Activated CD8-positive, alpha-beta memory T cell treated with anti-CD3 and anti-CD28 coated beads, Interleukin-2, amount 50 U/mL, for 24 hours (primary cell): ENCODE measurements around the gene SLX4.

Experiments
- DNase-seq: peaks from one replicate; pipeline ENCODE4 v3.0.0-alpha.2; 2020; ENCODE audit errors: extremely low read depth

The SLX4 gene

DNA sequence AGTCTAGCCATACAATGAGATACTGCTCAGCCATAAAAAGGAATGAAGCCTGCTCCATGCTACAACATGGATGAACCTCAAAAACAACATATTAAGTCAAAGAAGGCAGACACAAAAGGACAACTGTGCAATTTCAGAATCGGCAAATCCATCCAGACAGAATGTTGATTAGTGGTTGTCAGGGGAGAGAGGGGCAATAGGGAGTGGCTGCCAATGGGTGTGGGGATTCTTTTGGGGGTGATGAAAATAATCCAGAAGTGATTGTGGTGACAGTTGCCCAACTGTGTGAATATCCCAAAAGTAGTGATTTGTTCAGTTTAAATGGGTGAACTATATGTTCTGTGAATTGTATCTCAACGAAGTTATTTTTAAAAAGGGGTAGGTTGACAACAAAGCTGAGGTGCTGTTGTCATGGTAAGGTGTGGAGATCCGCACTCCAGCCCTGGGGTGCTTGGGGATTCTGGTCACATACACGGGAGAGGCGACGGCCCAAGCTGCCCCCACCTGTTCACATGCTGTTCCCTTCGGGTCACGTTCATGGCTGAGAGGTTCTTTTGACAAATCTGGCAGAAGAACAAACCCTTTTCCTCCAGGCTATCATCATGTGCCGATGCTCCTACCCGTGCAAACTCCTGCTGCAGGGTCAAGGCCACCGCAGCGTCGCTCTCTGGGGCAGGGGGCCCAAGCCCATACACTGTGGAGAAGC lies 9.6 kb downstream of the SLX4 start:
- DNase-seq, result no peak

DNA sequence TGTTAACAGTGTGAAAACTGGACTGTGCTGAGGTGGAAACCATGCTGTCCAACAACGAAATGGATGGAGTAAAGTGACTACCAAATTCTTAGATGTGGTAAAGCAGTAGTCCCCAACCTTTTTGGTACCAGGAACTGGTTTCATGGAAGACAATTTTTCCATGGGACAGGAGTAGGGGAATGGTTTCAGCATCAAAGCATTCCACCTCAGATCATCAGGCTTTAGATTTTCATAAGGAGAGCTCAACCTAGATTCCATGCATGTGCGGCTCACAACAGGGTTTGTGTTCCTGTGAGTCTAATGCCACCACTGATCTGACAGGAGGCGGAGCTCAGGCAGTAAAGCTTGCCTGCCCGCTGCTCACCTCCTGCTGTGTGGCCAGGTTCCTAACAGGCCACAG lies 11.5 kb downstream of the SLX4 start:
- DNase-seq, result no peak

DNA sequence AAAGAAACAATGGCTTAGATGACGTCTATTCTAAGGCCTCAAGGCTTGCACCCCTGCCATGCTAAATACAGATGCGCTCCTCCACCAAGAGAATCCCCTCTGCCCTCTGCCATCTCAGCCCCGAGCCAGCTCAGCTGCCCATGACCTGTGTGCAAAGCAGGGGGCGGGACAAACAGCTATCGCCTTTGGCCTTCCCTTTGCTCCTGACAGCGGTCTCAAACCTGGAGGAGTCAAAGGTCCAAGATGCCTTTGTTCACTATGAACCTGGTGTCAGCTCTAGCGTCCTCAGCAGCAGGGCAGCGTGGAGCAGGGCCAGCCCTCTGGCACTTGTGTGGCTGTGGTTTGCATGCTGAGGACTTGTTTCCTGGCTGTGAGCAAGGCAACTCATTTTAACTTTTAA lies 12.3 kb downstream of the SLX4 start:
- no peak for DNase-seq

DNA sequence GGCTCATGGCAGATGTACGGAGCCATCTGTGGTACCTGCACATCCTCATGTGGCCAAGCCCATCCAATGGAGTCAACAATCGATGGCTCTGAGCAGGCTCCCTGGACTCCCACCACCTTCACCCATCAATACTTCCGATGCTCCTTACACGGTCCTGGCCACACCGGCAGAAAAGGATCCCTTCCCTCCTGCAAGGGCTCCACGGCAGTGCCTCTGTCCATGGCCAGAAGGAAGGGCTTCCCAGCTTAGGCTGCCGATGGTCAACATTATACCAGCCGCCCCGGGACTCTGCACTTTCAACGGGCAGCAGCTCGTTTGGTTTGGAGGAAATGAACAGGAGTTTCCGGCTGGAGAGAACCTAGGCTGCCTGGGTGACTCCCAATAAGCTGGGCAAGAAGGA lies 13.2 kb downstream of the SLX4 start:
- DNase-seq, result no peak

DNA sequence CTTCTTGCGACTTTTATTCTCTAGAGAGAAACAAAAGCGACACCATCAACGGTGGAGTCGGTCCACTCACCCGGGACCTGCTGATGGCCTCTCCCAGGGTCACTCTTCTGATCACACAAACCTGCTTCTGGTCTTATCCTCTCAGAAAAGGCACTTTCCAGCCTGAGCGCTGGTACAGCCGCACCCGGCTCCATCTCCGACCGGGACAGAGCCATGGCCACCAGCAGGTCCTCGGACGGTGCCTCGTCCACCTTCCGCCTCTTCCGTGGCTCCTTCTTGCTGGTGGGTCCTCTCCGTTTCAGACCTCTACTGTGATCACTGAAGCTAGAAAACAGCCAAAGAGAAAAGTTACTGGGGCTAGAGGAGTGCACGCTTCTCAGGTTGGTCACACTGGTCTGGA lies 13.7 kb downstream of the SLX4 start:
- DNase-seq, result no peak

DNA sequence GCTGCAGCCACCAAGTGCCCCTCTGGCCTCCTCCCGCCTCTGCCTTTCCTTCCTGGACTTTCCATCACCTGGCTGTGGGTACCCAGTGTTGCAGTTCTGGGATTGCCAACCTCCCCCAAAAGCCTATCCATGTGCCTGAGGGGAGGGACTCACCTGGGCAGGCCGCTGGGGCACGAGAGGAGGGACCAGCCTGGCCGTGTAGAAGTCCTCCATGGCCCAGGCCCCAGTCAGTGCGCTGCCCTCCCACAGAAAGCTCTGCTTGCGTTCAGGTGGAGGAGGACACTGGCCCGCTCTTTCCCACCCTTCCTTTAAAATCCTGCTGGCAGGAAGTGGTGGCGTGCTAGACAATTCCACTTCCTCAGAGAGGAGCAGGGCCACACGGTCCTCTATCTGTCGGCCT lies 14.2 kb downstream of the SLX4 start:
- no peak for DNase-seq

DNA sequence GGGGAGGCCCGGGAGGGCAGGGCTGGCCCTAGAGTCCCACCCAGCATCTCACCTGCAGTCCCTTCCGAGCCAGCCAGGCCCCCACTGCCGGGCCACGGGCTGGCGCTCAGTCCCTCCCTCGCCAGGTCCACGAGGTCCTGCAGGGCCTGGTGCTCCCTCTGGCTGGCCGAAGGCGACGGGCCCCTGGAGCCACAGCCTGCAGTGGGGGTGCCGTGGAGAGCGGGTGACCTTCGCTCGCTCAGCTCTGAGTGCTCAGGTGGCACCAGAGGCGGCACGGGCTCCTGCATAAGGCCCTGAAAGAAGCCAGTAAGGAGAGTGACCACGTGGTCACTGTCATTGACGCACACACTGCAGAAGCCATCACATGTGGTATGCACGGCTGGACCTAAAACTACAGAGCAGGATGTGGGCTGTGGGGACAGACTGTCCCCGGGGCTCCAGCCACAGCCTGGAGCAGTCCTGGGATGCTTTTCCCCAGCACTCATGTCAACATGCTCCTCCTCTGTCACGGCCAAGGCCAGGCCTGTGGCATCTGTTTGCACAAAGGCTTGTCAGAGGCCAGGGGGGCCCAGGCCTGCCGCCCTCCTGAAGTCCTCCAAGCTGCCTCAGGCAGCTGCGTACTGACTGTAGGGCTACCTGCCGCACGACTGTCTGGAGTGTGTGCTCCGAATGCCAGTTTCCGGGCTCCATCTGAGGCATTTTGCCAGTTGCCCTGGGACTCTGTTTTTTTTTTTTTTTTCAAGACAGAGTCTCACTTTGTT lies 15.1 kb downstream of the SLX4 start:
- no peak for DNase-seq

DNA sequence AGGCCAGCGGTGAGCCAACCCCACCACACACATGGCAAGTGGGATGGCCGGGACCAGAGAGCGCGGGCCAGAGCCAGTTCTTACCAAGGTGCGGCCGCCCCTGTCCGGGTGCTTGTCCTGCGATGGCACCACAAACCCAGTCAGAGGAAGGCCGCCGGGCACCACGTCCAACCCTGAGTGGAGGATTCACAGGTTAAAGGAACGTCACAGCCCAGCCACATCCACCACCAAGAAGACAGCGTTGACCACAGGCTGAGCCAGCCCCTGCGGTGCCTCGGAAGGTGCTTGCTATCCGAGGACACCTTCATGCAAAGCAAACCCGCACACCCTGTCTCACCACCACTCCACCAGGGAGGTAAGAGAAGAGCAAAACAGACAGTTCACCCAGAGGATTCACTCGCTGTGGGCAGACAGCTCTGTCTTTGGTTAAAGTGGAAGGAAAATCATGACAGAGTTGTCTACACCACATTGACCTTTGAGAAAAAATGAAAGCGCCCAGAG lies 15.8 kb downstream of the SLX4 start:
- no peak for DNase-seq

DNA sequence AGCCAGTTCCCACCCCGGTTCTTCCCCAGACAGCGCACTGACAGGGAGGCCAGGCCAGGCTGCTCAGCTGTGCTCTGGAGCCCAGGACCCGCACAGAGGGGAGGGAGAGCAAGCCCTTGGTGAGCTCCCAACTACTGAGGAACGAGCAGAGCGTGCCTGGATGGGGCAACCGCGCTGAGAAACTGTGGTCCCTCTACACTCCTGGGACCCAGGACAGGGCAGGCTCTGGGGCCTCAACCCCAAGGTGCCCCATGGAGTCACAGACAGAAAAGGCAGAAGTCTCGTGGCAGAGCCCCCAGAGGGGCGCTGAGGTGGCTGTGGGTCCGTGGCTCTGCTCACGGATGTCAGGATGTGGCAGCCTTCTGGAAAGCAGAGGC lies 16.3 kb downstream of the SLX4 start:
- DNase-seq, result no peak

DNA sequence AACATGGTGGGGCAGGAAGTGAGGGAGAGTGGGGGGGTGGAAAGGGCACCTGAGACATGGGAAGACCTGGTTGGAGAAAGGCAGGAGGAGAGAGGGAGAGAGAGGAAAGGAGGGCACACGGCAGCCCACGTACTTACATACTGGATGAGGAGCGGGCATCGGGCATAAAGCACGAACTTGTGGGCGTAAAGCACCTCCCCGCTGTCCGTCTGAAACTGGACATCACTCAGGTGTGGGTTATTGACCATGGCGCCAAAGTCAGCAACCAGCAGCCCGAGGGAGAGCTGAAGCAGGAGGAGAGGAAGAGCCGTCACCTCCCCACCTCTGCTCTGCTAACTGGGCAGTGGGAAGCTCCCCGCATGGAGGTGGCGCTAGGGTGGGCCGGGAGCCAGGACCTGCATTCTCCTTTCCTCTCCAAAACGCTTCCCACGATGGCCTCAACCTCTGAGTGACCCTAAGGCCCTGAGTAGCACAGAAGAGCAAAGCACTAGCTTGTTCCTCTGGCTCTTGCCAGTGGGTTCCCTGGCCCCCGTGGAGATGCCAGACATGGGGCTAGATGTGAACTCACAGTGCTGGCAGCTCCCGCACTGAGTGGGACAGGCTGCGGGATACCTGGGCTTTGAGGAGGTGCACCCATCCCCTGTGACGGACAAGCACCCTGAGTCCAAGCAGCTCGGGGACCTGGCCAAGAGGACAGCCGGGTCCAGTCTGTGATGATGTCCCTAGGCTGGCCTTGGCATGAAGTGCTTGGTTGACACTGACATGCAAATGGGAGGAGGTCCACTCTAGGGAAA lies 16.9 kb downstream of the SLX4 start:
- no peak for DNase-seq

DNA sequence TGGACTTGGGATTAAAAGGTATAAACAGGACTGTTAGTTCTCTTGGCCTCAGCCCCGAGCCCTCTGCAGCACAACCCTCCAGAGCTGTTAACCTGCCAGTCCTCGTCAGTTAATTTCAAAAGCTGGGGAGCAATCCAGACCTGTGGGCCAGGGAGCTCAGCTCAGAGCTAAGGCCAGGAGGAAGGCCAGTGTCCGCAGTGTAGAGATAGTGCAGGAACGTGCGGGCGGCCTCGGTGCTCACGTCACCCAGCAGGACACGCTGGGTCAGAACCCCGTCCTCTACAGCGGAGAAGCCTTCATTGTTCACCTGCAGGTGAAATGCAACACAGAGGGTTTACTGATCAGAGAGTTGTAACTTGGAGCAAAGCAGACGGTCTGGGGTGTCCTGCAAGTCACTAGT lies 18.8 kb downstream of the SLX4 start:
- DNase-seq, result no peak

DNA sequence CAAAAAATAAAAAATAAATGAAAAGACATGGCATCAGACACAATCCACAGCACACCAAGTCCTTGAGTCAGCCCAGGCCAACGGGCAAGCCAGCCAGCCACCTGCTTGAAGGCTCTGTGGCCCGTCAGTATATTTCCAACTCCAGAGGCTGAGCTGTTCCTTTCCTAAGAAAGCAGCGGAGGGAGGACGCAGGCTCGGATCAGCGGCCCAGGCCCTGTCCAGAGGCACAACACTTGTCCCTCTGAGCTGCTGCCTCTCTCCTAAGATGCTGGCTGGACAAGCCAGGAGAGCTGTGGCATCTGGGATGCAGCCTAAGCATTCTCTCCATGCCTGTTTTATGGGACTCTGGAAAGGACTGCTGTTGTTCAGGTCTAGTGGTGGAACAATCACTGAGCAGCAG lies 19.4 kb downstream of the SLX4 start:
- no peak for DNase-seq

DNA sequence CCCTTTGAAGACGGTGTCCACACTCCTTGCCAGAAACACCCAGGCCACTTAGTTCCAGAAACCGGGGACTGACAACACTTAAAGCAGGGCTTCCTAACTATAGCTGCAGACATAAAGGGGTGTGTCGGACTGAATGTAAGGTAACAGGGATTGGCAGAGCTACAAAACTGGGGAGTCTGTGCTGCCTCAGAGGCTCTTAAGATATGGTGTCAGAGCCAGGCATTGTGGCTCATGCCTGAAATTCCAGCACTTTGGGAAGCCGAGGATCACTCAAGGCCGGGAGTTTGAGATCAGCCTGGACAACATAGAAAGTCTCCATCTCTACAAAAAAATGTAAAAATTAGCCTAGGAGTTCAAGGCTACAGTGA lies 20.0 kb downstream of the SLX4 start:
- no peak for DNase-seq

DNA sequence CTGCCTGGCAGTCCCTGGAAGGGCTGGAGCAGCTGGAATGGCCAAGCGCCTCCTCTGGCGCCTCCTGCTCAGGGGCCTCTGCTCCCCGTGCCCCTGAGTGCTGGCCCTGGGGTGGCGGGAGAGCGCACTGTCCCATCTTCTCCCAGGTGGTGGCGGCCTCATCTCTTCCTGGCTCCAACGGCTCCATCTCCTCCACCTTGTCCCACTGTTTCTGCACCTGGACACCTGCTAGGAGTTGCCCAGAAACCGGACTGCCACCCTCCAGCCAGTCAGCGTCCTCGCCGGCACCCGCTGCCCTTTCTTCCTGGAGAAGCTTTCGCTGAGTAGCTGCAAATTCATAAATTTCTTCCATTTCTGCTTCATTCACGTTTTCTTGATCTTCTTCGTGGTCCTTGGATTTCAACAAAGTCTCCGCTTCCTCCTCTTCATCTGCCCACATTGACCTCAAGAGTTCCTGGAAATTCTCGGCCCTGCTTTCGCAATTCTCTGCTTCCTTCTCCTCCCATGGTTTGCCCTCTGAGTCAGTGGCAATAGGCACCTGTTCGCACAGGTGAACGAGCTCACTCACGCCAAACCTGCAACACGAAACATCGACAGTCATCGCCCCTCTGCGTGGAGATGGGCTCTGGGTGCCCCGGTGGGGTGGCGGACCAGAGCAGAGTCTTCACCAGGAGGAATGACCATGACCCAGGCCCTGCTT lies 20.5 kb downstream of the SLX4 start:
- no peak for DNase-seq

DNA sequence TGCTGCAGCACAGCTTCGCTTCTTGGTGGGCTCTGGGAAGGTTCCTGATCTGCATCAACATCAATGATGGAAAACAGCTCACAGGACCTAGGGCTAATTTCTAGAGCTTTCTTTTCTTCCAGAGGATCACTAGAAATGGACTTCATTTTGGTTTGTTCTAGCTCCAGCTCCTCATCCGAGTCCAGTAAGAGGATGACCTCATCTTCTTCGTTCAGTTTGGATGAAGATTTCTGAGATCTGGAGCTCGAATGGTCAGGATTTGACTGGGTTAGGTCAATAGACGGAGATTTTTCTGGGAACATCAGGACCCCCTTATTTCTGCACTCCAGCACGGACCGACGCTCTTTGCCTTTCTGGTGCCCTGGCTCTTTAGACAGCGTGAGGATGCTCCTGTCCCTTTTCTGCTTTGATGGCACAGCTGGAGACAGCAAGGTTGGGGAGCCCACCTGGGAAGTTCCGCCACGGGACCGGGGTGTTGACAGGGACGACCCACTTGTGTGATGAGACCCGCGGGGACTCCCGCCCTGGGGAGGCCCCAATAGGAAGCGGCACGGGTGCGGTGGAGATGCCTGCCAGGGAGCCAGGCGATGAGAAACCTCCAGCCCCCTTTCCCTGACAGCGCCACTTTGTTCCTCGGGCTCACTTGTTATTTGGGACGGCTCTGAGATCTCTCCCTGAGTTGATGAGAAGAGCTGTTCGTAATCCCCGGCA lies 21.3 kb downstream of the SLX4 start:
- no peak for DNase-seq

DNA sequence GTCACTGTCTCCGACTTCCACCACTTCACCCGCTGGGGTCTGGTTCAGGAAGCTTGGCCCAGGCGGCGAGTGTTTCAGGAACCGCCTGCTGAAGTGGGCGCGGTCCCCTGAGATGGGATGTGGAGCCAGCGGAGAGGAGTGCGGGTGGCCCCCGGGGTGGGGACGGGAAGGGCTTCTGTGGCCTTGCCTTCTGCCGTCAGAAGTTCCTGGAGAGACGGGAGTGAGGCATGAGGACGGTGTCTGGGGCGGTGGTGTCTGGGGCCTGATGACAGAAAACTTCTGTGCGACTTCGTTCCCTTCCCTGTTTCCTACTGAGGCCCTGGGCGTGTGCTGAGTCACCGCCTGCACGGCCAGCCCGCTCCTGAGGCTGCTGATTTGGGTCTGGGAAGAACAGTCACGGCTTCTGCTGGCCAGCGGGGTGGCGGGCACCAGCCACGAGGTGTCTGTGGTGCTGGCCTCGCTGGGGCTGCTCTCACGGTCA lies 21.9 kb downstream of the SLX4 start:
- no peak for DNase-seq

DNA sequence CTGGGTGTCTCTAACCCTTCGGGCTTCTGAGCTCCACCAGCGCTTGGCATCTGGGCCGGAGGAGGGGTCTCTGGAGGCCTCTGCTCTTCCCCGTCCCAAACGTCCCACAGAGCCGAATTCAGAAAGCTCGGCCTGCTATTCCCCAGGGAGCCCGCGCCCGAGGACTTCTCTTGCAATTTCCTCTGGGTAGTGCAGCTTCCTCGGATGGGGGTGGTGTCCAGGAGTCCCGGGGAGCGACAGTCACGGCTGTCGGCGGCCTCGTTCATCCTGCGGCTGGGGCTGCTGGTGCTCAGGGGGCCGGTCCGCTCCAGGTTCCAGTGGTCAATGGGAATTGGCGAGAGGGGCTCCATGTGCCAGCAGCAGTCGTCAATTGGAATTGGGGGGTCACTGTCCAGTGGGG lies 22.4 kb downstream of the SLX4 start:
- no peak for DNase-seq

DNA sequence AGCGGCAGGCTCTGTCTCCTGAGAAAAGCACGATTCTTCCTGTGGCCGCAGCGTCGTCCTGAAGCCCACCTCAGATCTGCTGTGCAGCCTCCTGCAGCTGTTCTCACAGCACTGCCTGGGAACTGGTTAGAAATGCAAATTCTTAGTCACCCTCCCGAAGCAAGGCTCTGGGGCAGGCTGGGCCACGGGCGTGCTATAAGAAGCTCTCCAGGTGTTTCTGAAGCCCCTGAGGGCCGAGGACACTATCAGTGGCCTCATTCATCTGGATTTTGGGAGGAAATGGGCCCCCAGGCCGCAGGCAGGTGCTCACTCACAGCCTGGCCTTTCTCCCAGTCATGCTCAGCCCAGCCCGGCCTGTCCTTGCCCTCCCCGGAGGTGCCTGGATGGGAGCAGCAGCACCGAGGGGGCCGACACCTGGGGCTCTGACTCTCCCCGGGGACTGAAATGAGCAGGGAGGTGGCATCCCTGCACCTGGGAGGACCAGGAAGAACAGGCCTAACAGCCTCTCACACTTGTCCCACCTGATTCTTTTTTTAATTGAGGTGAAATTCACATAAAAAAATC lies 23.8 kb downstream of the SLX4 start:
- DNase-seq, result no peak

DNA sequence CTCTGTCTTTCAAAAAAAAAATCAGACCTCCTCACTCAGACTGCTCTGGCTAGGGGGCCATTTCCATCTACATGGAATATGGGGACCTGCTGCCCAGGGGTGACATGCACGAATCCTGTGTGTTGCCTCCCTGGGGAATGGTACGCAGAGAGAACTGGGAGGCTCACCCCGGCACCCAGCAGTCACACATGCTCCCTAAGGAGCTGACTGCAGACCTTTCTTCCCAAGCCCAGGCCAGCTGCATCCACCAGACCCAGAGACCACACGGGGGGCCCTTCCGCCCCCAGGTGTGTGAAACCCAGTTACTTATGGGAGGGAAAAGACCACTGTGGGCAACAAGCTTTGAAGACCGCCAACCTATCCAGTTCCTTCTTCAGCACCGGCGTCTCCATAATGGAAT lies 27.0 kb downstream of the SLX4 start:
- DNase-seq, result no peak

DNA sequence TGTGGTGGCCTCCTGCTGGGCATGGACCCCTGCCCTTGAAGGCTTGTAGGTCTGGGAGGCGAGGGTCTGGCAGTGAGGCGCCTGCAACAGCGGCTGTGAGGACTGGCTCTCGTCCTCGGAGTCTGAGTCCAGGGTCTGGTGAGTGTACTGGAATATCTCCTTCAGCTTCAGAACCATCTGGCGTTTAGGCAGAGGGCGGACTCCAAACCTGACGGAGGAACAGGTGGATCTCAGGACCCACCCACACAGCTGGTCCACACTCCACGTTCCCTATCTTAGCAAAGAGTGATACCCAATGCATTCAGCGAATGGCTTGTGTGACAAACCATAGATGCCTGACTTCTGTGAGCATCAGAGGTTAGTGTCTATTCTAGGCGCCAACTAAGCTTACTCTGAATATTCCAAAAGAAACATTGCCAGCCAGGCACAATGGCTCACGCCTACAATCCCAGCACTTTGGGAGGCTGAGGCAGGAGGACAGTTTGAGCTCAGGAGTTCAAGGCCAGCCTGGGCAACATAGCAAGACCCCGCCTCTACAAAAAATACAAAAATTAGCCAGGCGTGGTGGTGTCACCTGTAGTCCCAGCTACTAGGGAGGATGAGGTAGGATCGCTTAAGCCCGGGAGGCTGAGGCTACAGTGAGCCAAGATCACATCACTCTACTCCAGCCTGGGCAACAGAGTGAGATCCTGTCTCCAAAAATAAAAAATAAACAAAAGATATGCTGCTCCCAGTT lies 27.9 kb downstream of the SLX4 start:
- no peak for DNase-seq
